Frontal cortex (tissue), 4 donors: ENCODE data around the gene CTNNA3. TPM values are rescaled to one million over a fixed set of nuclear protein-coding genes. Genes with fewer than 3 reads are reported as not detected.
"Not testable (repeated sequence)": the region's sequence is repeated elsewhere in the genome, so short reads cannot be mapped to it uniquely, and the experiment has no call there.

Source experiments
- DNase-seq, 2 donors: peaks; one replicate each; pipeline ENCODE4 v3.0.0; 2012; ENCODE audit warnings: low spot score in 2 of 2
- FAIRE-seq: peaks from 2 replicates; lab custom pipeline; 2012; peaks lifted over from hg19 to GRCh38; lab: Jason Lieb, UNC
- total RNA-seq: library from RNA; depleted of rRNA; stranded (reverse); fragments of >200 nt; gene quantifications from one replicate; pipeline ENCODE4 v1.2.3, GENCODE V29; 2014
- donor health status: control.
- donor health status: control.
- donor health status: control.

CTNNA3 gene
- total RNA-seq: 2.0 TPM

- DNase-seq (no peak), FAIRE-seq (no peak)
Observed at GRCh38 chr10:67696029-67696428, at the start of gene CTNNA3. CTNNA3 (minus strand) TSS chr10:67696195.

DNA sequence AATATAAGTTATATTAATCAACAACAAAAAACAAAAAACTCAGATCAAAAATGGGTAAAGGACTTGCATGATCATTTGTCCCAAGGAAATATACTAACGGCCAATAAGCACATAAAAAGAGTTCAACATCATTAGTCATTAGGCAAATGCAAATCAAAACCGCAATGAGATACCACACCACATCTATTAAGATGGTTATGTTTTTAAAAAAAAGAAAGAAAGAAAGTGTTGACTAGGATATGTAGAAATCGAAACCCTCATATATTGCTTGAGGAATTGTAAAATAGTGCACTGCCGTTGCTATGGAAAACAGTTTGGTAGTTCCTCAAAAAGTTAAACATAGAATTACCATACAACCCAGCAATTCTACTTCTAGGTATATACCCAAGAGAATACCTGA, 39.4 kb upstream of the CTNNA3 start:
- FAIRE-seq: no peak
- no peak for DNase-seq

DNA sequence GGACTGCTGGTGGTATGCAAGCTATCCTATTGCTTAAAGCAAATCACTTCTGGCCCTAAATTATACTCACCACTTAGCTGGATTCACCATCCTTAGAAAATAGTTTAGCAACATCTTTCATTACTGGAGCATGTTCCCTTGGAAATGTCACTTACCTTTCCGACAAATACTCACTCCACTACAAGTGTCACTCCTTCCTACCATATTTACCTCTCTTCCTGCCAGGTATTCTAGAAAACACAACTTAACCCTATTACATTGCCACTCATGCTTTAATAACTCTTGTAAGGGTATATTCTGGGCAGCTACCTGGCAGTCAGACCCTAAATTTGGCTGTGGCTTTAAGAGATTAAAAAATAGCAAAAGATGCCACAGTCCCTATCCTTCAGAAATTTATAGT, 37.5 kb upstream of the CTNNA3 start:
- DNase-seq (no peak), FAIRE-seq (no peak)

- no peak for FAIRE-seq
- no peak for DNase-seq
Observed at GRCh38 chr10:67725567-67725966, 29.6 kb upstream of the CTNNA3 start.

GRCh38 chr10:67723601-67724000, 27.6 kb upstream of the CTNNA3 start:
- FAIRE-seq (no peak), DNase-seq (no peak)

GRCh38 chr10:67722113-67722512, 26.1 kb upstream of the CTNNA3 start:
- no peak for FAIRE-seq
- no peak for DNase-seq

DNA sequence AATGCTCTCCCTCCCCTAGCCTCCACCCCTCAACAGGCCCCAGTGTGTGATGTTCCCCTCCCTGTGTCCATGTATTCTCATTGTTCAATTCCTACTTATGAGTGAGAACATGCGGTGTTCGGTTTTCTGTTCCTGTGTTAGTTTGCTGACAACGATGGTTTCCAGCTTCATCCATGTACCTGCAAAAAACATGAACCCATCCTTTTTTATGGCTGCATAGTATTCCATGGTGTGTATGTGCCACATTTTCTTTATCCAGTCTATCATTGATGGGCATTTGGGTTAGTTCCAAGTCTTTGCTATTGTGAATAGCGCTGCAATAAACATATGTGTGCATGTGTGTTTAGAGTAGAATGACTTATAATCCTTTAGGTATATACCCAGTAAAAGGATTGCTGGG, 20.5 kb upstream of the CTNNA3 start:
- not testable (repeated sequence) for DNase-seq, FAIRE-seq

- no peak for FAIRE-seq
- no peak for DNase-seq
Observed at GRCh38 chr10:67705921-67706320, 9.9 kb upstream of the CTNNA3 start.

DNA sequence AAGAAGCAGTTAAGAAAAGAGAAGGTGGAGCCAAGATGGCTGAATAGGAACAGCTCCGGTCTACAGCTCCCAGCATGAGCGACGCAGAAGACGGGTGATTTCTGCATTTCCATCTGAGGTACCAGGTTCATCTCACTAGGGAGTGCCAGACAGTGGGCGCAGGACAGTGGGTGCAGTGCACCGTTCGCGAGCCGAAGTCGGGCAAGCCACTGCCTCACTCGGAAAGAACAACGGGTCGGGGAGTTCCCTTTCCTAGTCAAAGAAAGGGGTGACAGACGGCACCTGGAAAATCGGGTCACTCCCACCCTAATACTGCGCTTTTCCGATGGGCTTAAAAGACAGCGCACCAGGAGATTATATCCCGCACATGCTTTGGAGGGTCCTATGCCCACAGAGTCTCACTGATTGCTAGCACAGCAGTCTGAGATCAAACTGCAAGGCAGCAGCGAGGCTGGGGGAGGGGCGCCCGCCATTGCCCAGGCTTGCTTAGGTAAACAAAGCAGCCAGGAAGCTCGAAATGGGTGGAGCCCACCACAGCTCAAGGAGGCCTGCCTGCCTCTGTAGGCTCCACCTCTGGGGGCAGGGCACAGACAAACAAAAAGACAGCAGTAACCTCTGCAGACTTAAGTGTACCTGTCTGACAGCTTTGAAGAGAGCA, 3.7 kb upstream of the CTNNA3 start:
- not testable (repeated sequence) for DNase-seq, FAIRE-seq

- FAIRE-seq: no peak
Observed at GRCh38 chr10:67698164-67698563, 2.2 kb upstream of the CTNNA3 start.

DNA sequence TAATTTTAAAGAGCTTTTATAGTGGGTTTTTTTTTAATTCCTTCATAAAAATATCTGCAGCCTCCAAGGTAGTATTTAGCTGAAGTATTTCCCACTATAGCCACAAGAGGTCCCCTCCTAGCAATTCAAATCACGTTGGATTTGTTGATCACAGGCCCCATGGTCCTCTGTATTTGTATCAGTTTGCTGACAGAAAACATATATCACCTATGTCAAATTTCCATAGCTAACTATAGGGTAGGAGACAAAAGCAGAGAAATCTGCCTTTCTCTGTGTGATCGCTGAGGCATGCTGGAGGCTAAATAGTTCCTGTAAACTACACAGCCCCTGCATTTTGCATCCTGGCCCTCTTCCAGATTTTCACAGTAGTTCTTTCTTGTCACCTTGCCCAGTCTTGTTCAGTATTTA, 1.7 kb upstream of the CTNNA3 start:
- peak; percentile 34 to 49 for DNase-seq
- no peak for FAIRE-seq

More at GRCh38 chr10:67698164-67698563, 2.2 kb upstream of the CTNNA3 start:
- DNase-seq: no peak

- DNase-seq: no peak
- no peak for FAIRE-seq
Observed at GRCh38 chr10:67696679-67697078, 684 bp upstream of the CTNNA3 start.

DNA sequence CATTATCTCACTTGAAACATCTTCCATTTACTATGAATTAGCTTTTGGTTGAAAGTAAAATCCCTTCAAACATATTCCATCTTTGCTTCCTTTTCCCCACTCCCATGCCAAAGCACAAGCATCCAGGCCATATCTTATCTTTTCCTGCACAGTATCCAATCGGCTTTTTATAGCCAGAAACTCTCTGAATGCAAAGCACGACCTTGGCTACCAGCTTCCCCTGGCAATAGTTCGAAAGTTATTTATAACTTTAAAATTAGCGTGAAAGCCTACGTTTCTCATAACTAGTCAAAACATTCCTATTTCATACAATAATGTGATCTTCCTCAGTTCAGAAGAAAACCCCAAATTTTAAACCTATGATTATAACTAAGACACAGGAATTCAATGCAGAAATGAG, 440 bp downstream of the CTNNA3 start:
- FAIRE-seq: no peak

GRCh38 chr10:67691861-67692260, 4.1 kb downstream of the CTNNA3 start:
- not testable (repeated sequence) for DNase-seq

More for the DNA sequence above, 440 bp downstream of the CTNNA3 start:
- no peak for DNase-seq

GRCh38 chr10:67690540-67690939, 5.5 kb downstream of the CTNNA3 start:
- not testable (repeated sequence) for FAIRE-seq

More at GRCh38 chr10:67691861-67692260, 4.1 kb downstream of the CTNNA3 start:
- FAIRE-seq: not testable (repeated sequence)

DNA sequence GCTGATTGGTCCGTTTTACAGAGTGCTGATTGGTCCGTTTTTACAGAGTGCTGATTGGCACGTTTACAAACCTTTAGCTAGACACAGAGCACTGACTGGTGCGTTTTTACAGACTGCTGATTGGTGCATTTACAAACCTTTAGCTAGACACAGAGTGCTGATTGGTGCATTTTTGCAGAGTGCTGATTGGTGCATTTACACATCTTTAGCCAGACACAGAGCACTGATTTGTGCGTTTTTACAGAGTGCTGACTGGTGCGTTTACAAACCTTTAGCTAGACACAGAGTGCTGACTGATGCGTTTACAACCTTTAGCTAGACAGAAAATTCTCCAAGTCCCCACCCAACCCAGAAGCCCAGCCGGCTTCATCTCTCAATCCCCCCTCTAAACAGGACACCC, 11.9 kb downstream of the CTNNA3 start:
- not testable (repeated sequence) for DNase-seq, FAIRE-seq

More at GRCh38 chr10:67690540-67690939, 5.5 kb downstream of the CTNNA3 start:
- DNase-seq: not testable (repeated sequence)

- DNase-seq: no peak
- FAIRE-seq: no peak
Observed at GRCh38 chr10:67678335-67678974, 17.5 kb downstream of the CTNNA3 start.

DNA sequence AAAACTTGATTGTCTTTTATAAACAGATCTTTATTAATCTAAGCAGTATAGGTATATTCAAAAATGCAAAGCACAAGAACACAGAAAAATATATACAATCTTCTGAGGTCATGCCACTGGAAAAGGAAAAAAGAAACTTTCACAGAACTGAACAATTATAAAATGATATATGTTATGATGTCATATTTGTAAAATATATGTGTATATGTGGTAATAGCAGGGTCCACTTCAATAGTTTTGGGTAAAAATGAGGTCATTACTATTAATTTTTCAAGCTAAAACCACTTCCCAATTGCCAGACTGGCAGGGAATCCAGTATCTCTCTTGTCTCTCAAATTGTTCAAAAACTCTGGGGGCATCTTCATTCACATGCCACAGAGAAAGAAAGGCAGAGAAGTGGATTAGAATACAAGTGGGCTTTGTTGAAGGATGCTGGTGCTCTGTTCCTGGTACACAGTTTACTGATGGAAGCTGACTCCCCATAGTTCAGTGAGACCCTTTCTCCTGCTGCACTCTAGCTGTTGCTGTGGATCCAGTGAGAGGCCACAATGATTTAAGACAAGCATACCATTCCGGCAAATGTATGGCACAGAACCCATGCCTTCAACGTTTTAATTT, 19.7 kb downstream of the CTNNA3 start:
- no peak for DNase-seq
- FAIRE-seq: no peak

- FAIRE-seq (no peak), DNase-seq (no peak)
Observed at GRCh38 chr10:67670401-67670800, 25.6 kb downstream of the CTNNA3 start.

GRCh38 chr10:67669978-67670377, 26.0 kb downstream of the CTNNA3 start:
- DNase-seq (no peak), FAIRE-seq (no peak)

GRCh38 chr10:67668448-67668847, 27.5 kb downstream of the CTNNA3 start:
- DNase-seq (no peak), FAIRE-seq (no peak)
